Measurements from ENCODE around the gene HOXB2.

Gene HOXB2

DNA sequence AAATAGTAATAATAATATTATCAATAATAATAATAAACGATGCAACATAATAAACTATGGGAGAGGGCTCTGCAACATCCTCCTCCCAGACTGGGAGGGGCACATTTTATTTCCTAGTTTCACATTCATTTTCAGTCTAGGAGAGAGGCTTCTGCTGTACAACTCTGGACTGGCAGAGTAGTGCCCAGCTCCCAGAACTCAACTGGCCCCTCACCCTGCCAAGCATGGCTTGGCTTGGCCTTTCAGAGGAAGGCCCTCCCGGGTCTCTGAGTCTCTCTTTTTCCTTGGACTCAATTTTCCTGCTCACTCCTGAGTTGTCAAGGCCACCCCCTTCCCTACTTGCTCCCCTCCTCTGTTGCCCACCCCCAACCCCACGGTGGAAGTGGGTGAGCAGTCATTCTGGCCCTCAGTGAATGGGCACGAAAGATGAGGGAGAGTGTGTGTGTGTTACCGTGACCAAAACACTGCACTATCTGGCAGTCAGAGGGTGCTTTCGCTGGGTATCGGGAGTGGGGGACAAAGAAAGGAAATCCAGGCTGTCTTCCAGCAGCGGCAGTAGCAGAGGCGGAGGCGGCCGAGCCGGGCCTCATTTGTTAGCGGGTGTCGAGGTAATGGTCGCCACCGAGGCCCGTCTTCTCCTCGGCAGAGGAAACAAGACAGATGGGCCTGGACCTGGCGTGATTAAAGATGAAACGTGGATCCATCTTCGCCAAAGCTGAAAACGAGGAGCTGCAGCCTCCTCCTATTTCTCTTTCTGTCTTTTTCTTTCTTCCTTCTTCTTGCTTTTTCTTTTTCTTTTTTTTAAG lies 31.0 kb upstream of the HOXB2 start:
- TF ChIP-seq TOX (CRISPR knock-in tag; IDR thresholded peaks at IDR 0.05; ENCODE audit: borderline replicate concordance) (no peak), TCF4 (CRISPR knock-in tag; IDR thresholded peaks at IDR 0.05; ENCODE audit: borderline replicate concordance) (no peak), BACH2 (CRISPR knock-in tag; IDR thresholded peaks at IDR 0.05; ENCODE audit: borderline replicate concordance) (no peak), PPARA (CRISPR knock-in tag; IDR thresholded peaks at IDR 0.05; ENCODE audit: borderline replicate concordance) (no peak), ISL1 (CRISPR knock-in tag; IDR thresholded peaks at IDR 0.05) (no peak), RARB (CRISPR knock-in tag; IDR thresholded peaks at IDR 0.05) (no peak), ARNTL (CRISPR knock-in tag; IDR thresholded peaks at IDR 0.05; ENCODE audit: borderline replicate concordance, low read depth) (no peak), ZFP30 (CRISPR knock-in tag; IDR thresholded peaks at IDR 0.05) (no peak), ESRRG (CRISPR knock-in tag; IDR thresholded peaks at IDR 0.05) (no peak)
- TF ChIP-seq, protein P1, sequence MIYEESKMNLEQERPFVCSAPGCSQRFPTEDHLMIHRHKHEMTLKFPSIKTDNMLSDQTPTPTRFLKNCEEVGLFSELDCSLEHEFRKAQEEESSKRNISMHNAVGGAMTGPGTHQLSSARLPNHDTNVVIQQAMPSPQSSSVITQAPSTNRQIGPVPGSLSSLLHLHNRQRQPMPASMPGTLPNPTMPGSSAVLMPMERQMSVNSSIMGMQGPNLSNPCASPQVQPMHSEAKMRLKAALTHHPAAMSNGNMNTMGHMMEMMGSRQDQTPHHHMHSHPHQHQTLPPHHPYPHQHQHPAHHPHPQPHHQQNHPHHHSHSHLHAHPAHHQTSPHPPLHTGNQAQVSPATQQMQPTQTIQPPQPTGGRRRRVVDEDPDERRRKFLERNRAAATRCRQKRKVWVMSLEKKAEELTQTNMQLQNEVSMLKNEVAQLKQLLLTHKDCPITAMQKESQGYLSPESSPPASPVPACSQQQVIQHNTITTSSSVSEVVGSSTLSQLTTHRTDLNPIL (CRISPR knock-in tag; IDR thresholded peaks at IDR 0.05; ENCODE audit: low read depth): no peak
- TF ChIP-seq, protein P2, sequence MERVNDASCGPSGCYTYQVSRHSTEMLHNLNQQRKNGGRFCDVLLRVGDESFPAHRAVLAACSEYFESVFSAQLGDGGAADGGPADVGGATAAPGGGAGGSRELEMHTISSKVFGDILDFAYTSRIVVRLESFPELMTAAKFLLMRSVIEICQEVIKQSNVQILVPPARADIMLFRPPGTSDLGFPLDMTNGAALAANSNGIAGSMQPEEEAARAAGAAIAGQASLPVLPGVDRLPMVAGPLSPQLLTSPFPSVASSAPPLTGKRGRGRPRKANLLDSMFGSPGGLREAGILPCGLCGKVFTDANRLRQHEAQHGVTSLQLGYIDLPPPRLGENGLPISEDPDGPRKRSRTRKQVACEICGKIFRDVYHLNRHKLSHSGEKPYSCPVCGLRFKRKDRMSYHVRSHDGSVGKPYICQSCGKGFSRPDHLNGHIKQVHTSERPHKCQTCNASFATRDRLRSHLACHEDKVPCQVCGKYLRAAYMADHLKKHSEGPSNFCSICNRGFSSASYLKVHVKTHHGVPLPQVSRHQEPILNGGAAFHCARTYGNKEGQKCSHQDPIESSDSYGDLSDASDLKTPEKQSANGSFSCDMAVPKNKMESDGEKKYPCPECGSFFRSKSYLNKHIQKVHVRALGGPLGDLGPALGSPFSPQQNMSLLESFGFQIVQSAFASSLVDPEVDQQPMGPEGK (CRISPR knock-in tag; IDR thresholded peaks at IDR 0.05; ENCODE audit: borderline replicate concordance): no peak
- TF ChIP-seq, protein P3, sequence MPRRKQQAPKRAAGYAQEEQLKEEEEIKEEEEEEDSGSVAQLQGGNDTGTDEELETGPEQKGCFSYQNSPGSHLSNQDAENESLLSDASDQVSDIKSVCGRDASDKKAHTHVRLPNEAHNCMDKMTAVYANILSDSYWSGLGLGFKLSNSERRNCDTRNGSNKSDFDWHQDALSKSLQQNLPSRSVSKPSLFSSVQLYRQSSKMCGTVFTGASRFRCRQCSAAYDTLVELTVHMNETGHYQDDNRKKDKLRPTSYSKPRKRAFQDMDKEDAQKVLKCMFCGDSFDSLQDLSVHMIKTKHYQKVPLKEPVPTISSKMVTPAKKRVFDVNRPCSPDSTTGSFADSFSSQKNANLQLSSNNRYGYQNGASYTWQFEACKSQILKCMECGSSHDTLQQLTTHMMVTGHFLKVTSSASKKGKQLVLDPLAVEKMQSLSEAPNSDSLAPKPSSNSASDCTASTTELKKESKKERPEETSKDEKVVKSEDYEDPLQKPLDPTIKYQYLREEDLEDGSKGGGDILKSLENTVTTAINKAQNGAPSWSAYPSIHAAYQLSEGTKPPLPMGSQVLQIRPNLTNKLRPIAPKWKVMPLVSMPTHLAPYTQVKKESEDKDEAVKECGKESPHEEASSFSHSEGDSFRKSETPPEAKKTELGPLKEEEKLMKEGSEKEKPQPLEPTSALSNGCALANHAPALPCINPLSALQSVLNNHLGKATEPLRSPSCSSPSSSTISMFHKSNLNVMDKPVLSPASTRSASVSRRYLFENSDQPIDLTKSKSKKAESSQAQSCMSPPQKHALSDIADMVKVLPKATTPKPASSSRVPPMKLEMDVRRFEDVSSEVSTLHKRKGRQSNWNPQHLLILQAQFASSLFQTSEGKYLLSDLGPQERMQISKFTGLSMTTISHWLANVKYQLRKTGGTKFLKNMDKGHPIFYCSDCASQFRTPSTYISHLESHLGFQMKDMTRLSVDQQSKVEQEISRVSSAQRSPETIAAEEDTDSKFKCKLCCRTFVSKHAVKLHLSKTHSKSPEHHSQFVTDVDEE (CRISPR knock-in tag; IDR thresholded peaks at IDR 0.05): no peak
- no peak for ATAC-seq

DNA sequence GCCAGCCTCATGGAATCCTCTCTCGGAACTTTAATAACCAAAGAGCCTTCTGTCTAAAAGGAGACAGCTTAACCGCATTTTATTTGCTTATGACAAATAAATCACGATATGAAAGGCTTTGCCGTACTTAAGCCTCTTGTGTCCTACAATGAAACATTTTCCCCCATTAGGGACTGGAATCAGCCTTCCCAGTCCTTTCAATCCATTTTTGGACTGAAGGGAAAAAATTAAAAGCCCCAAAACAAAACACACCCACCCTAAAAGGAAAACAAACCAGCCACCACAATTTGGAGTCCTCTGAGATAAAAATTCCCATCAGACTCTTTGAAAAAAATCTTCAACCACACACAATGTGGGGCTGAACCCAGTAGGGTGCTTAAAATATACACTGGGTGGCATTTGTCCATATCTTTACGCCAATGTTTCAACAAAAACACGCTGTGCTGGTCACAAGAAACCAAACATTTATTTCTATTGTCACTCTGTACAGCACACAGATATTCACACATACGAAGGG lies 30.2 kb upstream of the HOXB2 start:
- no peak for TF ChIP-seq ISL1 (CRISPR knock-in tag; IDR thresholded peaks at IDR 0.05)
- no peak for TF ChIP-seq TOX (CRISPR knock-in tag; IDR thresholded peaks at IDR 0.05; ENCODE audit: borderline replicate concordance)
- TF ChIP-seq, protein P4, sequence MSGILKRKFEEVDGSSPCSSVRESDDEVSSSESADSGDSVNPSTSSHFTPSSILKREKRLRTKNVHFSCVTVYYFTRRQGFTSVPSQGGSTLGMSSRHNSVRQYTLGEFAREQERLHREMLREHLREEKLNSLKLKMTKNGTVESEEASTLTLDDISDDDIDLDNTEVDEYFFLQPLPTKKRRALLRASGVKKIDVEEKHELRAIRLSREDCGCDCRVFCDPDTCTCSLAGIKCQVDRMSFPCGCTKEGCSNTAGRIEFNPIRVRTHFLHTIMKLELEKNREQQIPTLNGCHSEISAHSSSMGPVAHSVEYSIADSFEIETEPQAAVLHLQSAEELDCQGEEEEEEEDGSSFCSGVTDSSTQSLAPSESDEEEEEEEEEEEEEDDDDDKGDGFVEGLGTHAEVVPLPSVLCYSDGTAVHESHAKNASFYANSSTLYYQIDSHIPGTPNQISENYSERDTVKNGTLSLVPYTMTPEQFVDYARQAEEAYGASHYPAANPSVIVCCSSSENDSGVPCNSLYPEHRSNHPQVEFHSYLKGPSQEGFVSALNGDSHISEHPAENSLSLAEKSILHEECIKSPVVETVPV (CRISPR knock-in tag; IDR thresholded peaks at IDR 0.05): no peak
- no peak for TF ChIP-seq ZNF565 (CRISPR knock-in tag; conservative IDR thresholded peaks at IDR 0.05; ENCODE audit: low read depth)
- no peak for TF ChIP-seq ZFP30 (CRISPR knock-in tag; IDR thresholded peaks at IDR 0.05)
- no peak for ATAC-seq

DNA sequence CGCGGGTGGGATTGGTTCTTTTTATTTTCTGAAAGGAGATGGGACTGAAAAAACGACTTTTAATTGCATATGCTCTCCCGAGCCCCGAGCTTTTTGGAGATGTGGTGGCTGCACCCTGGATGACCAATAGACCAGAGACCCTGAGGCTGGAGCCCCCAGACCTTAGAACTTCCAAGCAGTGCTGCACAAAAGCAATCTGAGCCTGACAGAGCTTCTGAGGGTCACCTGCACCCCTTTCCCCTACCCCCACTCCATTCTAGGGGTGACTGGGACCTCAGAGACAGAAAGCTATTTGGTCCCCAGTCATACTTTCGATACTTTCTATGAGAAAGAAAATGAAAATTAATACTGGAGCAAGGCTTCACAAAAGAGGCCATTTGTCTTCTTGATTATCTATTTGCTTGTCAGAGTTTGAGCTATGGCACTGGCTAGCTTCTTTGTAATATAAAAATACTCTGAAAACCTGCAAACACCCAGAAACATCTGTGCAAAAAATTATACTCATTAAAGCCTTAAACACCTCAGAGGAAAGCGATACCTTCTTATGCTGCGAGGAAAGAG lies 29.7 kb upstream of the HOXB2 start:
- no peak for ATAC-seq
- TF ChIP-seq ZNF565 (CRISPR knock-in tag; conservative IDR thresholded peaks at IDR 0.05; ENCODE audit: low read depth) (no peak), OSR1 (CRISPR knock-in tag; IDR thresholded peaks at IDR 0.05) (no peak), TCF4 (CRISPR knock-in tag; IDR thresholded peaks at IDR 0.05; ENCODE audit: borderline replicate concordance) (no peak), SNAI2 (CRISPR knock-in tag; IDR thresholded peaks at IDR 0.05) (no peak), ARNTL (CRISPR knock-in tag; IDR thresholded peaks at IDR 0.05; ENCODE audit: borderline replicate concordance, low read depth) (no peak), TOX (CRISPR knock-in tag; IDR thresholded peaks at IDR 0.05; ENCODE audit: borderline replicate concordance) (no peak), ESRRG (CRISPR knock-in tag; IDR thresholded peaks at IDR 0.05) (no peak), CSDC2 (CRISPR knock-in tag; IDR thresholded peaks at IDR 0.05) (no peak), PPARA (CRISPR knock-in tag; IDR thresholded peaks at IDR 0.05; ENCODE audit: borderline replicate concordance) (no peak)
- TF ChIP-seq, protein P4 (CRISPR knock-in tag; IDR thresholded peaks at IDR 0.05): no peak
- TF ChIP-seq, protein P2 (CRISPR knock-in tag; IDR thresholded peaks at IDR 0.05; ENCODE audit: borderline replicate concordance): no peak
- TF ChIP-seq, protein P3 (CRISPR knock-in tag; IDR thresholded peaks at IDR 0.05): no peak
- TF ChIP-seq, protein P1 (CRISPR knock-in tag; IDR thresholded peaks at IDR 0.05; ENCODE audit: low read depth): no peak
